Activated CD8-positive, alpha-beta T cell treated with anti-CD3 and anti-CD28 coated beads for 36 hours (primary cell): ENCODE measurements around the gene INSL3. TPM values are rescaled to one million over a fixed set of nuclear protein-coding genes. Genes with fewer than 3 reads are reported as not detected.

ENCODE experiments used
- ATAC-seq: fragments of 200-7000 bp; cut with Tn5 transposase; one replicate; pipeline ENCODE4 v1.10.0; 2021; ENCODE audit warnings: mild to moderate bottlenecking, moderate library complexity
- CTCF ChIA-PET: fragments of 350-600 bp; sonication (Branson Sonifier 250); formaldehyde crosslinking; loops from one replicate; lab custom pipeline; 2021; ENCODE audit warnings: antibody characterized with exemption; lab: Charles Lee
- POLR2A ChIA-PET: fragments of 350-600 bp; sonication (Branson Sonifier 250); formaldehyde crosslinking; loops from one replicate; lab custom pipeline; 2021; ENCODE audit warnings: antibody characterized with exemption; lab: Charles Lee
- DNase-seq: peaks from one replicate; pipeline ENCODE4 v3.0.0-alpha.2; 2020
- H3K27ac Mint-ChIP-seq: one replicate; pipeline ENCODE4 v1.8.0; 2021; ENCODE audit warnings: mild to moderate bottlenecking, mixed read lengths
- H3K27me3 Mint-ChIP-seq: one replicate; pipeline ENCODE4 v1.8.0; 2021; ENCODE audit warnings: mixed read lengths
- H3K36me3 Mint-ChIP-seq: one replicate; pipeline ENCODE4 v1.8.0; 2021; ENCODE audit warnings: low read depth, mixed read lengths
- H3K4me1 Mint-ChIP-seq: one replicate; pipeline ENCODE4 v1.8.0; 2021; ENCODE audit warnings: low read depth, mixed read lengths
- H3K4me3 Mint-ChIP-seq: one replicate; pipeline ENCODE4 v1.8.0; 2021; ENCODE audit warnings: mild to moderate bottlenecking, moderate library complexity, mixed read lengths
- H3K9me3 Mint-ChIP-seq: one replicate; pipeline ENCODE4 v1.8.0; 2021; ENCODE audit warnings: mixed read lengths
- intact Hi-C: fragments of 100-400 bp; cut with micrococcal nuclease; formaldehyde crosslinking; loops from one replicate; pipeline ENCODE4 v1.10.0; 2022
- total RNA-seq, 2 experiments: library from RNA; stranded (reverse); gene quantifications; one replicate each; pipeline ENCODE4 v1.2.3, GENCODE V29; 2021
- TF ChIP-seq, protein P1 (sequence below): fragments of 200-600 bp; IDR thresholded peaks from one replicate; pipeline ENCODE4 v1.8.0; 2022; ENCODE audit warnings: antibody characterized with exemption, mild to moderate bottlenecking

Gene INSL3
- total RNA-seq, 2 experiments from 2014 or later, result 5.9 to 6.9 TPM

DNA sequence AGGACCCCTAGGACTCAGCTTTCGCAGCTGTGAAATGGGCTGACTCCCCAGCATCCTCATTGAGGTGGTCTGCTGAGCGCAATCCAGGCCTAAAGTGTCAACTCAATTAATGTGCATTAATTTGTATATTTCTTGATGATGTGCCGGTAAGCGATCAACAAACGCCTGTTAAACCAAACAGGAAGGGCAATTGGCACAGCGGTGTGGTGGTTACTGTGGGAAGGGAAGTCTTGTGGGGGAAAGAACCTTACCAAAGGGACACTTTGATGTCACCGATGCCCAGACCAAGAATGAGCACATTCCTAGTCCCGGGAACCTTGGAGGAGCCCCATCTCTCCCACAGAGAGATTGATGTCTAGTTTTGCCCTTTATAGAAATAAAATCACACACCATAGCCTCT lies 24.8 kb upstream of the INSL3 start:
- Mint-ChIP-seq H3K27me3 (no peaks in the 10 kb centered on the region), H3K4me3 (peak overlapping the region; percentile 85), H3K4me1 (peaks cover 55% of the 10 kb centered on the region), H3K36me3 (peaks cover 46% of the 10 kb centered on the region), H3K27ac (peak overlapping the region; percentile 93), H3K9me3 (no peaks in the 10 kb centered on the region)
- ChIA-PET CTCF (interaction anchor here (1.2 to 6.1 kb wide), 4 partner anchors 10 to 92 kb away, joined by 3 to 39 read pairs (median 4); partner anchors contain the start of gene RPL18A), POLR2A (interaction anchor here (0.6 to 7.6 kb wide), 8 partner anchors 9 to 94 kb away, joined by 3 to 143 read pairs (median 4); partner anchors contain the start of genes CCDC124, FCHO1 and RPL18A)
- no peak for ATAC-seq
- TF ChIP-seq, protein P1, sequence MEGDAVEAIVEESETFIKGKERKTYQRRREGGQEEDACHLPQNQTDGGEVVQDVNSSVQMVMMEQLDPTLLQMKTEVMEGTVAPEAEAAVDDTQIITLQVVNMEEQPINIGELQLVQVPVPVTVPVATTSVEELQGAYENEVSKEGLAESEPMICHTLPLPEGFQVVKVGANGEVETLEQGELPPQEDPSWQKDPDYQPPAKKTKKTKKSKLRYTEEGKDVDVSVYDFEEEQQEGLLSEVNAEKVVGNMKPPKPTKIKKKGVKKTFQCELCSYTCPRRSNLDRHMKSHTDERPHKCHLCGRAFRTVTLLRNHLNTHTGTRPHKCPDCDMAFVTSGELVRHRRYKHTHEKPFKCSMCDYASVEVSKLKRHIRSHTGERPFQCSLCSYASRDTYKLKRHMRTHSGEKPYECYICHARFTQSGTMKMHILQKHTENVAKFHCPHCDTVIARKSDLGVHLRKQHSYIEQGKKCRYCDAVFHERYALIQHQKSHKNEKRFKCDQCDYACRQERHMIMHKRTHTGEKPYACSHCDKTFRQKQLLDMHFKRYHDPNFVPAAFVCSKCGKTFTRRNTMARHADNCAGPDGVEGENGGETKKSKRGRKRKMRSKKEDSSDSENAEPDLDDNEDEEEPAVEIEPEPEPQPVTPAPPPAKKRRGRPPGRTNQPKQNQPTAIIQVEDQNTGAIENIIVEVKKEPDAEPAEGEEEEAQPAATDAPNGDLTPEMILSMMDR, result no peak
- intact Hi-C loops, result no loop called here
- peak; percentile 47 for DNase-seq

DNA sequence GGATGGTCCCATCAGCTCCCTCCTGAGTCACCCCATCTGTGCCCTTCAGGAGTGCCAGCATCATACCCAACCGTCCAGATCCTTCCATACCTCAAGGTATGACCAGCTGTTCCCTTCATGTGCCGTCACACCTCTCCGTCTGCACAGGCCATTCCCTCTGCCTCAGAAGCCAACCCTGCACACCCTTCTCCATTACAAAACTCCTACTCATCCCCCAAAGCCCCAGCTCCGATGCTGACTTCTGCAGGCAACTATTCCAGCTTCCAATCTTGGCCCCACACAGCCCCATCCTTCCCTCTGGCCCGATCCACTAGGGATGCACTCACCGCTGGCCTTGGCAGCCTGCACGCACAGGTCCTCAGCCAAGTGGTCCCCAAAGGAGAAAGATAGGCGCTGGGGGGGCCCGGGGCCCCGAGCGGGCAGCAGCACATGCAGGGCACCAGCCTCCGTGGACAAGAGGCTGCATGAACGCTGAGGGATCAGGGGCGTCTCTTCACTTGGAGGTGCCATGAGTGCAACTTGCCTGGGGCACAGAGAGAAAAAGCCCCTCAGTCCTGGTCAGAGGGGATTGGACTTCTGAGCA lies 22.7 kb upstream of the INSL3 start:
- POLR2A ChIA-PET, result interaction anchor here (1.3 to 2.2 kb wide), 6 partner anchors 10 to 95 kb away, joined by 3 to 11 read pairs (median 6); no protein-coding TSS in a partner anchor
- intact Hi-C loops, result no loop called here
- TF ChIP-seq, protein P1, result no peak
- DNase-seq (no peak), ATAC-seq (no peak)
- Mint-ChIP-seq H3K36me3 (peaks cover 60% of the 10 kb centered on the region), H3K27ac (peak overlapping the region; percentile 78), H3K4me1 (peaks cover 46% of the 10 kb centered on the region), H3K4me3 (peak overlapping the region; percentile 42), H3K27me3 (no peaks in the 10 kb centered on the region), H3K9me3 (no peaks in the 10 kb centered on the region)
- CTCF ChIA-PET, result interaction anchor here (2.0 kb wide), 1 partner anchor 89 kb away, joined by 5 read pairs; the partner anchor contains the start of gene CCDC124

DNA sequence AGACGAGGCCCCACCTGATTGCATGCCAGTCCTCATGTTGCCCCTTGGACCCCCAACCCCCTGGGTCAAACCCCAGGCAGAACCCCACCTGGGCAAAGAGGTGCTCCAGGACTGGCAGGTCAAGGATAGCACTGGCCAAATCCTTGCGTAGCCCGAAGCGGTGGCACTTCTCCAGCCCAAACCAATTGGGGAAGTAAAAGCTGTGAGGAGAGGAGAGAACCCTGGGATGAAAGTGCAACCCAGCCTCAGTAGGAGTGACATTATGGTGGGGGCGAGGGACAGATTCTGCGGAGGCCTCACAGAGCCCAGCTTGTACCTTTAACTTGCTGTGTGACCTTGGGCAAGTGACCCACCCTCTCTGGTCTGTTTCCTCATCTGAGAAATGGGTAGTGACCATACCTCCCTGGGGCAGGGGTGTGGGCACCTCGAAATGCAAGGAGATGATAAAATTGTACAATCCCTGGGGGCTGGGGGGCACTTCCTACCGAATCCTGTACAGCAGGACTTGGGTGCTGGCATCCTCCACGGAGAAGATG lies 22.0 kb upstream of the INSL3 start:
- no peak for DNase-seq
- no peaks in the 10 kb centered on the region for H3K27me3 Mint-ChIP-seq
- peaks cover 64% of the 10 kb centered on the region for H3K36me3 Mint-ChIP-seq
- intact Hi-C loops, result no loop called here
- H3K9me3 Mint-ChIP-seq, result no peaks in the 10 kb centered on the region
- ChIA-PET POLR2A (interaction anchor here (1.4 to 2.2 kb wide), 5 partner anchors 9 to 22 kb away, joined by 3 to 11 read pairs (median 9); no protein-coding TSS in a partner anchor), CTCF (interaction anchor here (1.6 to 2.0 kb wide), 2 partner anchors 16 to 89 kb away, joined by 3 to 5 read pairs; partner anchors contain the start of genes CCDC124 and RPL18A)
- no peak for ATAC-seq
- H3K27ac Mint-ChIP-seq, result peak overlapping the region; percentile 75
- TF ChIP-seq, protein P1, result no peak
- H3K4me1 Mint-ChIP-seq, result peaks cover 41% of the 10 kb centered on the region
- no peak overlapping the region for H3K4me3 Mint-ChIP-seq

DNA sequence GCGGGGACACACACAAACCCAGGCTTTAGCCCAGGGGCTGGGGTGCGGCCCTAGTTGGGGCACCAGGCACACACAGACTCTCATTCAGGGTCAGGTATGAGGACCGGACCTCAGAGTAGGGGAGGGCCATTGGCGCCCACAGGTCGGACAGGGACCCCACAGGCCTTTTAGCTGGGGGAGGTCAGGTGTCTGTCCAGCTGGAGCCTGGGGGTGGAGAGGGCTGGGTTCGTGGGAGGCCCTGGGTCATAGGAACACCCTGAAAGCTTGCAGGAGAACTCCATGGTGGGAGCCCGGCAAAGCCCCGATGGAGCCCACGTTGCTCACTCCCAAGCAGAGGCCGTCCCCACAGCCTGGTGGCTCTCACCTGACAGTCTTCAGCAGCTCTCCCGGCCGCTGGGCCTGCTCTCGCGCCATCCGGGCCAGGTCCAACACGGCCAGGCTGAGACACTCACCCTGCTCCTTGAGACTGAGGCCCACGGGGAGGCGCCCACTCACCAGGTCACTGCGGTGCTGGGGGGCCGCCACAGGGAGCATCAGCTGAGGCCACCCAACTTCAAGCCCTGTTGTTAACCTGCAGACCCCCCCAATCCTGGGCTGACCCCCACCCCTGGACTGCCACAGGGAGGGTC lies 21.5 kb upstream of the INSL3 start:
- intact Hi-C loops, result no loop called here
- POLR2A ChIA-PET, result interaction anchor here (0.9 to 2.2 kb wide), 6 partner anchors 9 to 22 kb away, joined by 3 to 11 read pairs (median 6); no protein-coding TSS in a partner anchor
- no peaks in the 10 kb centered on the region for H3K27me3 Mint-ChIP-seq
- TF ChIP-seq, protein P1, result no peak
- H3K9me3 Mint-ChIP-seq, result no peaks in the 10 kb centered on the region
- DNase-seq (no peak), ATAC-seq (no peak)
- CTCF ChIA-PET, result interaction anchor here (1.6 kb wide), 1 partner anchor 17 kb away, joined by 3 read pairs; the partner anchor contains the start of gene RPL18A
- H3K27ac Mint-ChIP-seq, result no peak overlapping the region
- no peak overlapping the region for H3K4me3 Mint-ChIP-seq
- H3K4me1 Mint-ChIP-seq, result peaks cover 39% of the 10 kb centered on the region
- peaks cover 70% of the 10 kb centered on the region for H3K36me3 Mint-ChIP-seq
